ENCODE results near the gene IGFL2. TPM values are rescaled to one million over a fixed set of nuclear protein-coding genes. Genes with fewer than 3 reads are reported as not detected.
A peak's percentile ranks its signal among the peaks of the same experiment; 100 is the strongest.
"Not testable (repeated sequence)": the region's sequence is repeated elsewhere in the genome, so short reads cannot be mapped to it uniquely, and the experiment has no call there.

The IGFL2 gene
- total RNA-seq, 4 donors from 2014 or later, result 10.1 to 39.2 (median 16.1) TPM

- no peak for DNase-seq (ENCODE audit: low spot score in 2 of 2)
- TF ChIP-seq CTCF (IDR thresholded peaks at IDR 0.05), result no peak
- TF ChIP-seq POLR2AphosphoS5 (IDR thresholded peaks at IDR 0.05), result no peak
- TF ChIP-seq POLR2A (IDR thresholded peaks at IDR 0.05), result no peak
- no peak for TF ChIP-seq EP300 (IDR thresholded peaks at IDR 0.05)
- H3K27ac ChIP-seq, result no peak overlapping the region
- peaks cover 7% of the 10 kb centered on the region for H3K36me3 ChIP-seq
- no peaks in the 10 kb centered on the region for H3K4me1 ChIP-seq
- H3K27me3 ChIP-seq, result peaks cover 5% of the 10 kb centered on the region
- WGBS, result 64% methylated on average over 4 of the region's 4 CpGs
- no peaks in the 10 kb centered on the region for H3K9me3 ChIP-seq
- H3K4me3 ChIP-seq, result no peak overlapping the region
These were observed 11.6 kb downstream of the IGFL2 start for GRCh38 chr19:46159418-46160232.

GRCh38 chr19:46160233-46160775 lies 12.3 kb downstream of the IGFL2 start:
- H3K36me3 ChIP-seq, result peaks cover 11% of the 10 kb centered on the region
- H3K9me3 ChIP-seq, result no peaks in the 10 kb centered on the region
- 98% methylated on average over 6 of the region's 7 CpGs for WGBS
- no peak overlapping the region for H3K4me3 ChIP-seq
- TF ChIP-seq EP300 (IDR thresholded peaks at IDR 0.05) (no peak), POLR2A (IDR thresholded peaks at IDR 0.05) (no peak), POLR2AphosphoS5 (IDR thresholded peaks at IDR 0.05) (no peak), CTCF (IDR thresholded peaks at IDR 0.05) (no peak)
- H3K27ac ChIP-seq, result no peak overlapping the region
- H3K27me3 ChIP-seq, result no peaks in the 10 kb centered on the region
- no peak for DNase-seq (ENCODE audit: low spot score in 2 of 2)
- H3K4me1 ChIP-seq, result no peaks in the 10 kb centered on the region

GRCh38 chr19:46161642-46162257 lies 13.7 kb downstream of the IGFL2 start:
- not testable (repeated sequence) for H3K27ac ChIP-seq; H3K9me3 ChIP-seq; H3K4me1 ChIP-seq; DNase-seq (ENCODE audit: low spot score in 2 of 2); H3K4me3 ChIP-seq; H3K27me3 ChIP-seq
- WGBS, result 75% methylated on average over 2 of the region's 2 CpGs
- H3K36me3 ChIP-seq, result peaks cover 11% of the 10 kb centered on the region

- Histone ChIP-seq H3K4me3 (no peak overlapping the region), H3K9me3 (no peaks in the 10 kb centered on the region), H3K4me1 (no peaks in the 10 kb centered on the region), H3K36me3 (peaks cover 11% of the 10 kb centered on the region), H3K27me3 (no peaks in the 10 kb centered on the region), H3K27ac (no peak overlapping the region)
- no peak for TF ChIP-seq POLR2AphosphoS5 (IDR thresholded peaks at IDR 0.05)
- TF ChIP-seq CTCF (IDR thresholded peaks at IDR 0.05), result no peak
- TF ChIP-seq EP300 (IDR thresholded peaks at IDR 0.05), result no peak
- no peak for DNase-seq (ENCODE audit: low spot score in 2 of 2)
- WGBS, result 70% methylated on average over 3 of the region's 3 CpGs
These were observed 14.7 kb downstream of the IGFL2 start for GRCh38 chr19:46162731-46163130.

- H3K27ac ChIP-seq, result peak overlapping the region; percentile 54
- H3K27me3 ChIP-seq, result no peaks in the 10 kb centered on the region
- no peak for TF ChIP-seq EP300 (IDR thresholded peaks at IDR 0.05)
- no peak for TF ChIP-seq CTCF (IDR thresholded peaks at IDR 0.05)
- TF ChIP-seq POLR2A (IDR thresholded peaks at IDR 0.05), result no peak
- no peak for TF ChIP-seq POLR2AphosphoS5 (IDR thresholded peaks at IDR 0.05)
- no peaks in the 10 kb centered on the region for H3K36me3 ChIP-seq
- DNase-seq (ENCODE audit: low spot score in 2 of 2), result no peak
- no peaks in the 10 kb centered on the region for H3K9me3 ChIP-seq
- peaks cover 19% of the 10 kb centered on the region for H3K4me1 ChIP-seq
- H3K4me3 ChIP-seq, result no peak overlapping the region
- WGBS, result 26% methylated on average over 8 of the region's 8 CpGs
These were observed 25.9 kb downstream of the IGFL2 start for GRCh38 chr19:46173886-46174480.

Measured in suprapubic skin (tissue), 4 donors.